Stimulated activated naive B cell treated with anti-CD40 and anti-IgM and Interleukin-4, amounts not matched to agents 10 μg/mL and 1 μg/mL and 100 μg/mL, for 72 hours (primary cell): ENCODE results near the gene BOLA1.
"Not testable (repeated sequence)": the region's sequence is repeated elsewhere in the genome, so short reads cannot be mapped to it uniquely, and the experiment has no call there.

ENCODE experiments used
- ATAC-seq, 2 donors: fragments of 150-1000 bp; cut with Tn5 transposase; replicated peaks; 2 replicates each; pipeline ENCODE4 v1.10.0; 2021; ENCODE audit warnings: moderate library complexity in 1 of 2
- DNase-seq: peaks from one replicate; pipeline ENCODE4 v3.0.0; 2021
- H3K27ac Mint-ChIP-seq: one replicate; pipeline ENCODE4 v1.8.0; 2022; ENCODE audit warnings: mild to moderate bottlenecking, mixed read lengths
- H3K27me3 Mint-ChIP-seq, 2 donors: one replicate each; pipeline ENCODE4 v1.8.0; 2022; ENCODE audit warnings: mixed read lengths in 2 of 2
- H3K36me3 Mint-ChIP-seq, 2 donors: one replicate each; pipeline ENCODE4 v1.8.0; 2022; ENCODE audit warnings: mixed read lengths in 2 of 2, mild to moderate bottlenecking in 1 of 2
- H3K4me1 Mint-ChIP-seq, 2 donors: one replicate each; pipeline ENCODE4 v1.8.0; 2022; ENCODE audit warnings: mixed read lengths in 2 of 2, mild to moderate bottlenecking in 1 of 2
- H3K4me3 Mint-ChIP-seq, 2 donors: one replicate each; pipeline ENCODE4 v1.8.0; 2022; ENCODE audit warnings: mild to moderate bottlenecking in 2 of 2, mixed read lengths in 2 of 2, moderate library complexity in 1 of 2
- H3K9me3 Mint-ChIP-seq, 2 donors: one replicate each; pipeline ENCODE4 v1.8.0; 2022; ENCODE audit warnings: mixed read lengths in 2 of 2, mild to moderate bottlenecking in 1 of 2

Gene BOLA1

DNA sequence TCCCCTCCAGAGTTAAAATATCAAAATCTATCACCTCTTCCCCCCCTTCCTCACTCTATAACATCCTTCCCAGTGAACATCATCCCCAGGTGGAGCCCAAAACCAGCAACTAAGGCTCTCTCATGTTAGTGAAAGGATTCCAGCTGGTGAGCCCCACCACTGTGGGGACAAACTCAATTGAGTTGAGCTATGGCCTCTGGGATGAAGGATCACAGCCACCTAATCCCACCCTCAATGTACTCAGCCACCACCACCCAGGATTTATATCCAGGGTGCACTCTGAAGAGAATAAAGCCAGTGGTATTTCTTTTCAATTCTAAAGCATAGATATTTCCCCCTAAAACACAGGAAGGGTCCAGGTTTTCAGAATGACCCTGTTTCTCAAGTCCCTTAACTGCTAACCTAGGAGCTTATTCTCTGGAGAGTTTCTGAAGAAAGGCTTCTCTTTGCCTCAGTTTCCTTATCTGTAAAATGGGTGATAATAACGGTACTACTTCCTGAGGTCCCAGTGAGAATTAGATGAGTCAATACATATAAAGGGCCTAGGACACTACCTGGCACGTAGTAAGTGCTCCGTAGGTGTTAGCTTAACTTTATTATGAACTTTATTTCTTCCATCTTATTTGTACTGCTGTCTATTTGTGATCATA lies 15.6 kb upstream of the BOLA1 start:
- peak overlapping the region in 1 of 2 donors; percentile 26 for H3K4me3 Mint-ChIP-seq
- peaks cover 13 to 16% of the 10 kb centered on the region in 2 donors for H3K4me1 Mint-ChIP-seq
- ATAC-seq (no peak), DNase-seq (no peak)
- H3K36me3 Mint-ChIP-seq = no peaks in the 10 kb centered on the region
- no peak overlapping the region for H3K27ac Mint-ChIP-seq
- no peaks in the 10 kb centered on the region for H3K9me3 Mint-ChIP-seq
- H3K27me3 Mint-ChIP-seq = no peaks in the 10 kb centered on the region

DNA sequence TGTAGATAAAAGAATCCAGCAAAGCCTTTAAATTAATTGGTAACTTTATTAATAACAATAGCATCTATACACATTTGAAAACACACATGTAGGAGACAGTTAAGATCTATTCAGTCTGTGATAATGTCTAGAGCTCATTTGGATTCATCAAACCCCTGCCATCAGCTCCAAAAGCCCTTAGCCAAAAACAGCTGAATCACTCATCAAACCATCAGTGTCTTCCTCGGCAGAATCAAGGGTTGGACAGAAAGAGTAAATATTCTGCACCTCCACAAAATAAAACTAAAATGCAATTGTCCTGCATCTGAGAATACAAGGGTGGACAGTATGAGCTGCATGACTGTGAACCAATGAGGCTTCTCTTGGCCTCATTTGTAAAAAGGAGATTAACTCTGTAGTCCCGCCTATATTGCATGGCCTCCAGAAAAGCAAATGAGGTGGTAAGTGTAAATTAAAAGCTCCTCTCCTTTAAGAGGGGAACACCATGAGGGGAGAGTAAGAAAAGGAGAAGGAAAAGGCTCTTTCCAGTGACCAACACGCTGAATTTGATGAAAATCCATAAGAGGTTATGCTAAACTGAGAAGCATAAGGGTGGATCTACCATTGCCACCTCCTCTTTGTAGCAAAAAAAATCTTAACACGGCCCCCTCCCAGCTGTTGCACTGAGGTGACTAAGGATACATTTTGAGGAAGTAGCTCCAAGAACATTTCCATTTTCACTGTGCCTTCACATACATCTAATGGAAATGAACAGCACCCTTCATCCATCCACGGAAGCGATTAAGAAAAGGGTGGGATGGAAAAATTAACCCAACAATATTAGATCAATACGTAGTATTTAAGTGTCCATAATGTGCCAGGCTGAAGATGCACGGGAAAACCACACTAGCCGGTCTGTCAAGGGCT lies 14.7 kb upstream of the BOLA1 start:
- no peak overlapping the region for H3K27ac Mint-ChIP-seq
- no peaks in the 10 kb centered on the region for H3K9me3 Mint-ChIP-seq
- H3K4me1 Mint-ChIP-seq = peaks cover 11 to 12% of the 10 kb centered on the region in 2 donors
- DNase-seq (peak; percentile 37), ATAC-seq (peak in 1 of 2 donors; percentile 5)
- H3K27me3 Mint-ChIP-seq = no peaks in the 10 kb centered on the region
- no peak overlapping the region for H3K4me3 Mint-ChIP-seq
- H3K36me3 Mint-ChIP-seq = no peaks in the 10 kb centered on the region

DNA sequence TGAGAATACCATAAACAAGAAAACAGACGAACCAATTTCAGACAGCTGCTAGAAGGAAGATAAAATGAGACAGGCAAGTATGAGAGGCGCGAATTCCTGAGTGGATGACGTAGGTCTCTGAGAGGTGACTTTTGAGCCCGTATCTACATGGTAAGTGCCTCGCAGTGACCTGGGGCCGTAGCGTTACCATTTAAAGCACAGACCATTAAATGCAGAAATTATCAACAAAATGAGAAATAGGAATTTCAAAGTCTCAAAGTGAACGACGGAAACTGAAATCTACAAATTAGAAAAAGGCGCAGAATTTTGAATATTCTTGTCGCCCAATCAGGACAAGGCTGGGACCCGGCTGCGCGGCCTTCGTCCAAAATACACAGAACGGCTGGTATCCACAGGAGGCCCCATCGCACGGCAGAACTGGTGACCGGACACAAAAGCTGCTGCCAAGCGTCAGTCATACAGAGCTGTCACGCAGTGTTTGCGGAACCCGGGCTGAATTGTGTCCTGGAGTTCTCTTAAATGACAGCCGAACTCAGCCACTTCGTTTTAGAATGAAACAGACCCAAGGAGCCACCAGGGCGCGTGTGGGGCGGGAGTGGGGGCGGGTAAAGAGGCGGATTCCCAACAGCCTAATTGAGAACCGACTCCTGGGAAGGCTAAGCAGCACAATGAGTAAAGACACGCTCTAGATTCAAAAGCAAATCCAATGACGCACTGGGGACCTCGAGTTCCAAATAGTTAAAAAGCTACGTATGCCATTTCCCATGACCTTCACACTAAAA lies 13.8 kb upstream of the BOLA1 start:
- H3K4me3 Mint-ChIP-seq = no peak overlapping the region

DNA sequence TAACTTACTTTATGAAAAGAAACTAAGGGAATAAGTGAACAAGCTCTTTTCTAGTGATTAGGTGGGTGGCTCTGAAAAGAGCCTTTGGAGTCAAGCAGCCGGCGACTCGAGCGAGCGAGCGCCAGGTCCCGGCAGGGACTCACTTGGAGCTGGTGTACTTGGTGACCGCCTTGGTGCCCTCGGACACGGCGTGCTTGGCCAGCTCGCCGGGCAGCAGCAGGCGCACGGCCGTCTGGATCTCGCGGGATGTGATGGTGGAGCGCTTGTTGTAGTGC lies 13.3 kb upstream of the BOLA1 start:
- not testable (repeated sequence) for H3K4me3 Mint-ChIP-seq, H3K27ac Mint-ChIP-seq, H3K36me3 Mint-ChIP-seq, DNase-seq, H3K9me3 Mint-ChIP-seq, H3K27me3 Mint-ChIP-seq
- peaks cover 10% of the 10 kb centered on the region in 2 donors for H3K4me1 Mint-ChIP-seq
- peak in 1 of 2 donors; percentile 0 for ATAC-seq

More for the DNA sequence above, 13.8 kb upstream of the BOLA1 start:
- DNase-seq (peak; percentile 75), ATAC-seq (peak; percentile 14 to 22)
- Mint-ChIP-seq H3K36me3 (no peaks in the 10 kb centered on the region), H3K27me3 (no peaks in the 10 kb centered on the region), H3K9me3 (no peaks in the 10 kb centered on the region), H3K27ac (no peak overlapping the region), H3K4me1 (peaks cover 10% of the 10 kb centered on the region in 2 donors)

DNA sequence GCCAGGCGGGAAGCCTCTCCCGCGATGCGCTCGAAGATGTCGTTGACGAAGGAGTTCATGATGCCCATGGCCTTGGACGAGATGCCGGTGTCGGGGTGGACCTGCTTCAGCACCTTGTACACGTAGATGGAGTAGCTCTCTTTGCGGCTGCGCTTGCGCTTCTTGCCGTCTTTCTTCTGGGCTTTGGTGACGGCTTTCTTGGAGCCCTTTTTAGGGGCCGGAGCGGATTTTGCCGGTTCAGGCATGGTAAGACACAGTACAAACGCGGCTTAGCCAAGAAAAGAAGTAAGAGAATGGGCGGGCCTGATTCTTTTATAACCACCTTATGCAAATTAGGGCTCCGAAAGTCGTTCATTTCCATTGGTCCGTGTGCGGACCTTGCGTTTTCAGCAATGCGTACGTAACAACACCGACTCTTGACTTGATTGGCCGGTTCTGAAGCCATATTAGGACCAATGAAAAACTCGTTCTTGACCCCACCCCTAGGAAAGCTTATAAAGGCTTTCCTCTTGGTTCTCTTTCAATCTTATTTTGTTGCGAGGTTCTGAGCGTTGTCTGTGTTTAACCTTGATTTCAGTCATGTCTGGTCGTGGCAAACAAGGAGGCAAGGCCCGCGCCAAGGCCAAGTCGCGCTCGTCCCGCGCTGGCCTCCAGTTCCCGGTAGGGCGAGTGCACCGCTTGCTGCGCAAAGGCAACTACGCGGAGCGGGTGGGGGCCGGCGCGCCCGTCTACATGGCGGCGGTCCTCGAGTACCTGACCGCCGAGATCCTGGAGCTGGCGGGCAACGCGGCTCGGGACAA lies 12.8 kb upstream of the BOLA1 start:
- Mint-ChIP-seq H3K27ac (no peak overlapping the region), H3K4me3 (no peak overlapping the region), H3K36me3 (no peaks in the 10 kb centered on the region), H3K27me3 (no peaks in the 10 kb centered on the region), H3K4me1 (peaks cover 9 to 10% of the 10 kb centered on the region in 2 donors), H3K9me3 (no peaks in the 10 kb centered on the region)
- DNase-seq = peak; percentile 91
- peak; percentile 63 to 67 for ATAC-seq

DNA sequence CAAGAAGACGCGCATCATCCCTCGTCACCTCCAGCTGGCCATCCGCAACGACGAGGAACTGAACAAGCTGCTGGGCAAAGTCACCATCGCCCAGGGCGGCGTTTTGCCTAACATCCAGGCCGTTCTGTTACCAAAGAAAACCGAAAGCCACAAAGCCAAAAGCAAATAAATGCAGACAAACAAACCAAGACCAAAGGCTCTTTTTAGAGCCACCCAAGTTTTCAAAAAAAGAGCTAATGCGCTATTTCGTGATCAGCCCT lies 12.2 kb upstream of the BOLA1 start:
- not testable (repeated sequence) for H3K4me1 Mint-ChIP-seq, ATAC-seq, H3K4me3 Mint-ChIP-seq, DNase-seq, H3K36me3 Mint-ChIP-seq, H3K27ac Mint-ChIP-seq, H3K27me3 Mint-ChIP-seq, H3K9me3 Mint-ChIP-seq

DNA sequence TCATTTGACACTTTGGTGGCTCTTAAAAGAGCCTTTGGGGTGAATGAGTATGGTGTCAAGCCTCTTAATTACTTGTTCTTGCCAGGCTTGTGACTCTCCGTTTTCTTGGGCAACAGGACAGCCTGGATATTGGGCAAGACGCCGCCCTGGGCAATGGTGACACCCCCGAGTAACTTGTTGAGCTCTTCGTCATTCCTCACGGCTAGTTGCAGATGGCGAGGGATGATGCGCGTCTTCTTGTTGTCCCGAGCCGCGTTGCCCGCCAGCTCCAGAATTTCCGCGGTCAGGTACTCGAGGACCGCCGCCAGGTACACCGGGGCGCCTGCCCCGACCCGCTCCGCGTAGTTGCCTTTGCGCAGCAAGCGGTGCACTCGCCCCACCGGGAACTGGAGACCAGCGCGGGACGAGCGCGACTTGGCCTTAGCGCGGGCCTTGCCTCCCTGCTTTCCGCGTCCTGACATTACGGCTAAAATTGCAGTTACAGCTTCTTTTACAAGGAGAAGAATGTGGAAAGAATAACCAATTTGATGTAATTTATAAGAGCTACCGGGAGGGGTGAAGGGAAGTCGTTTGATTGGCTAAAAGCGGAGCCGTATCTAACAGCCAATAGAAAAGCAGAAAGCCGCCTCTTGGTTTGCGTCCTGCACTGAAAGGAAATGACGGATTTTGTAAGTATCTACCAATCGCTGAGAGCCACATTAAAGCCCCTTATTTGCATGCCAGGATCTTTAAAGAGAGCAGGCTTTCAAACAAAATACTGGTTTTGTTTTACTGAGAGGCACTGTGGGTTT lies 11.7 kb upstream of the BOLA1 start:
- Mint-ChIP-seq H3K9me3 (no peaks in the 10 kb centered on the region), H3K27me3 (no peaks in the 10 kb centered on the region), H3K4me3 (no peak overlapping the region), H3K36me3 (no peaks in the 10 kb centered on the region), H3K4me1 (peaks cover 4 to 5% of the 10 kb centered on the region in 2 donors), H3K27ac (no peak overlapping the region)
- ATAC-seq (peak; percentile 59 to 65), DNase-seq (peak; percentile 83)

DNA sequence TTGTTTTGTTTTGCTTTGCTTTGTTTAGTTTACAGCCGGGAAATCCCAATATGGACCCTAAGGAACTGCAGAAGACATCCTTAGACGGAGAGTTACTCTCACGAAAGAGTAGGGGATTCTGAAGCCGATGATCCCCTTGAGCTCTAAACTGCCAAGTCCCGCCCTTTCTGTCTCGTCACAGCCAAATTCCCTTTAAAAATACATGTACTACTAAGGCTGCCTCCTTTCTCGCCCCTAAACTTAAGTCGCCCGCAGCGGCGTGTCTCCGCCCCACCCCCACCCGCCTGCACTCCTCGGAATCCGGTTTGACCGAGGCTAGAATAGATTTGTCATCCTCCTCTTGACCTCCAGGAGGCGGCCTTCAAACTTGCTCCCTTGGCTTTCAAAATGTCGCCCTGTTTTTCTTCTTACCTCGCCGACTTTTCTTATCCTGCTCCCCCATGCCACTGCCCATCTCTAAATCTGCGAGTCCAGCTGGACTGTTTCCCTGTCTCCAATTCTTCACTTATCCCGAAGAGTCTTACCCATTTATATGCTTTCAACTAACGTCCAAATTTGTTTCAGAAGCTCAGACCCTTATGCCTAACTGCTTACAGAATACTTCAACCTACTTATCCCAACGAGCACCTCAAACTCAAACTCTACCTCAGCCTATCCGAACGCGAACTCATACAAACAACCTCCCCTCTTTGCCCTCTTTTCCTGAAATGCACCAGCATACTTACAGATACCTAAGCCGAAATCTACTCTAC lies 10.9 kb upstream of the BOLA1 start:
- Mint-ChIP-seq H3K27me3 (no peaks in the 10 kb centered on the region), H3K4me1 (peaks cover 3 to 5% of the 10 kb centered on the region in 2 donors), H3K27ac (no peak overlapping the region), H3K4me3 (no peak overlapping the region), H3K9me3 (no peaks in the 10 kb centered on the region), H3K36me3 (no peaks in the 10 kb centered on the region)
- peak; percentile 38 for ATAC-seq
- peak; percentile 82 for DNase-seq

DNA sequence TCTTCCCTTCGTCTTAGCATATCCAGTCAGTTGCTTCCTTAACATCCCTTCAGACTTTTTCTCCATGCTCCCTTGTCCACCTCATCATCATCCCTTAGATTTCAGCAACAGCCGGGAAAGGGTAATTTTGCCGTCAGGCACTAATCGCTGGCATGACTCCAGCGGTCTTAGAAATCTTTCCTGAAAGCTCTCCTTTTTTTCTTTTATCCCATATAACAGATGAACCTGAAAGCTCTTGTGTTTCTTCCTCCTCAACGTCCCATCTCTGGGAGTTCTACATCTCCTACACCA lies 10.4 kb upstream of the BOLA1 start:
- no peak overlapping the region for H3K4me3 Mint-ChIP-seq
- no peak overlapping the region for H3K27ac Mint-ChIP-seq
- no peaks in the 10 kb centered on the region for H3K27me3 Mint-ChIP-seq
- no peaks in the 10 kb centered on the region for H3K9me3 Mint-ChIP-seq
- H3K36me3 Mint-ChIP-seq = no peaks in the 10 kb centered on the region
- H3K4me1 Mint-ChIP-seq = peaks cover 0 to 2% of the 10 kb centered on the region in 2 donors
- ATAC-seq (no peak), DNase-seq (no peak)

DNA sequence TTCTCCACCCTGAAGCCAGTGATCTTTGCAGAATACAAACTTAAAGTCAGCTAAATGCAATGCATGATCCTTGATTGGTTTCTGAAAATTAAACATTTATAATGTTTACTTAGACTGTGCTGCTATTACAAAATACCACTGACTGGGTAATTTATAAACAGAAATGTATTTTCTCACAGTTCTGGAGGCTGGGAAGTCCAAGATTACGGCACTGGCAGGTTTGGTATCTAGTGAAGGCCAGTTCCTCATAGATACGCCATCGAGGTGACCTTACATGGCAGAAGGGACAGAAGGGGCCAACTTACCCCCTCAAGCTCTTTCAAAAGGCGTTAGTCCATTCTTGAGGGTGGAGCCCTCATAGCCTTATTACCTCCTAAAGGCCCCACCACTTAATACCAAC lies 2.8 kb upstream of the BOLA1 start:
- no peak for DNase-seq
- peaks cover 14 to 21% of the 10 kb centered on the region in 2 donors for H3K4me1 Mint-ChIP-seq
- no peak for ATAC-seq
- peaks cover 2 to 10% of the 10 kb centered on the region in 2 donors for H3K36me3 Mint-ChIP-seq
- peaks cover 8% of the 10 kb centered on the region in 2 donors for H3K9me3 Mint-ChIP-seq
- no peaks in the 10 kb centered on the region for H3K27me3 Mint-ChIP-seq
- H3K27ac Mint-ChIP-seq = no peak overlapping the region
- no peak overlapping the region for H3K4me3 Mint-ChIP-seq

DNA sequence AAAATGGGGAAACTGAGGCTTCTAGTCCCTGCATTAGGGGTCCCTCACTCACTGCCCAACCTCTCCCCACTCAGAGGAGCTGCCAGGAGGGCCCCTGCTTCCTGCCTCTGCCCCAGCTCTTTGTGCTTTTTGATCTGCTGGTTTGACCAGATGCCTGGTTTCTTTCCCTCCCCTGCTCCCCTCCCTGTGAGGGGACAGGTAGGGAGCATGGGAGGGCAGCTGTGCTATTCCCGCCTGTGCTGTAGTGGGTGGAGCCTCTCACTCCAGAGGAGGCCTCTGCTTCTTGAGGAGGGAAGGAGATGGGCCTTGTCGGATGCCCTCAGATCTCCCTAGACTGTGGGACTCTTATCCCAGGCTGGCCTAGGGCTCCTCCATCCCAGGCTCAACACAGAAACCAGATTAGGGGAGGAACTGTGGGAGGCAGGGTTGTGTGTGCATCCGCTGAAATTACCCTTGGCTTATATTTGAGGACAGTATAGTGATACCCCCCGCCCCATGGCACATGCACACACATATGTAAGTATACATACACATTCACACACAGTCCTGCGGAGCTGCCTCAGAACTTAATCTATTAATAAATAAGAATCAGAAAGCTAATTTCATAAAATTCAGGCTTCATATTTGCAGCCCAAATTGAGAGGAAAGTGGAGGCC lies 4.6 kb downstream of the BOLA1 start:
- H3K4me3 Mint-ChIP-seq = no peak overlapping the region
- peaks cover 3 to 5% of the 10 kb centered on the region in 2 donors for H3K9me3 Mint-ChIP-seq
- no peak overlapping the region for H3K27ac Mint-ChIP-seq
- no peak for DNase-seq
- H3K36me3 Mint-ChIP-seq = peaks cover 7 to 13% of the 10 kb centered on the region in 2 donors
- peaks cover 13% of the 10 kb centered on the region in 2 donors for H3K27me3 Mint-ChIP-seq
- H3K4me1 Mint-ChIP-seq = peaks cover 12 to 17% of the 10 kb centered on the region in 2 donors
- no peak for ATAC-seq

DNA sequence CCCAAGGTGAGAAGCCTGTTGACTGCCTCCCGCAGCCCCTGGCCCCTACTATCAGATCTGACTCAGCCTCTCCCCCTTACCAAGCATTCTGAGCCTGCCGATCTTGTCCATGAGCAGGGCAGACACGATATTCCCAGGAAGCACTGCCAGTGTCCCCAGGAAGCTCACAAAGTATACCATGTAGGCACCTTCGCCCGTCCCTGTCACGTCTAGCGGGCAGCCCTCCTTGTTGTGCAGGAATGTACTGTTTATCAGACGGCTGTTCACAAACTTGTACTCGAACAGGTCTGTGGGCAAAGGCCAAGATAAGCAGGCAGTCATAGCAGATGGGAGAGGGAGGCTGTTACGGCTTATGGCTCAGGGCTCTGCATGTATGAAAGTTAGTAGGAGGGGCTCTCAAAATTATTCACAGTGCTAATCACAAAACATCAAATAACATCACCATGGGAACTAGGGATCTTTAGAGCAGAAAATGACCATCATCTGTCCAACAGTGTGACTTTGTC lies 7.3 kb downstream of the BOLA1 start:
- H3K27ac Mint-ChIP-seq = no peak overlapping the region

More for the DNA sequence above, 7.3 kb downstream of the BOLA1 start:
- ATAC-seq = no peak
- H3K27me3 Mint-ChIP-seq = peaks cover 19 to 24% of the 10 kb centered on the region in 2 donors
- H3K4me3 Mint-ChIP-seq = no peak overlapping the region
- peaks cover 4% of the 10 kb centered on the region in 2 donors for H3K36me3 Mint-ChIP-seq
- H3K9me3 Mint-ChIP-seq = no peaks in the 10 kb centered on the region
- DNase-seq = no peak
- H3K4me1 Mint-ChIP-seq = no peaks in the 10 kb centered on the region
